IPS DF 4.7 (cell line): ENCODE measurements around the gene RIC8A.

Experiments used
- DNase-seq: peaks from one replicate; pipeline ENCODE4 v3.0.0-alpha.2; 2013; ENCODE audit warnings: low spot score; ENCODE audit errors: extremely low read depth

The RIC8A gene

DNA sequence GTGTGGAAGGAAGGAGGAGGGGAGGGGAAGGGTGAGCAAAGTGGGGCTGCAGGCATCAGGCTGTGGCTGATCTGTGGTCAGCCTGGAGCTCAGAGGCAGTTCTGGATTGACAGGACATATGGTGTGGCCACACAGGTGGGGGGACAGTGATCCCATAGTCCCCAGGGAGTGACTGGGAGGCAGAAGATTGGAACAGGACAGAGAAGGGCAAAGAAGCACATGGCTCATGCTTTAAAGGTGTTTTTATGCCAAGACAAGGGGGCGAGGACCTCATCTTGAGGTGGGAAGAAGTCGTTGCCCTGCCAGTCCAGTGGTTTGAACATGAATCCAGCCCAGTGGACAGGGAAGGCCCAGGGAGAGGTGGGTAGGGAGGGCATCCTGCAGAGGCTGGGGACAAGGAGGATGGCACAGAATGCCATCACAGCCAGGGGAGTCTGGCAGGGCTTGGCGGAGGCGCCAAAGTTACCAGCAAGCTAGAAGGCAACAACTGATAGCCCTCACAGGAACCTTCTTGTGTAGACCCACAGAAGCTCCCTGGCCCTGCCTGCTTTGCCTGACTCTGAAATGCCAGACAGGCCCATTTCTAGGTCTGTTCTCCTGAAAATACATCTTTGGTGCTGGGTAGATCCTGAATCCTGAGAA lies 3.4 kb upstream of the RIC8A start:
- DNase-seq: no peak

DNA sequence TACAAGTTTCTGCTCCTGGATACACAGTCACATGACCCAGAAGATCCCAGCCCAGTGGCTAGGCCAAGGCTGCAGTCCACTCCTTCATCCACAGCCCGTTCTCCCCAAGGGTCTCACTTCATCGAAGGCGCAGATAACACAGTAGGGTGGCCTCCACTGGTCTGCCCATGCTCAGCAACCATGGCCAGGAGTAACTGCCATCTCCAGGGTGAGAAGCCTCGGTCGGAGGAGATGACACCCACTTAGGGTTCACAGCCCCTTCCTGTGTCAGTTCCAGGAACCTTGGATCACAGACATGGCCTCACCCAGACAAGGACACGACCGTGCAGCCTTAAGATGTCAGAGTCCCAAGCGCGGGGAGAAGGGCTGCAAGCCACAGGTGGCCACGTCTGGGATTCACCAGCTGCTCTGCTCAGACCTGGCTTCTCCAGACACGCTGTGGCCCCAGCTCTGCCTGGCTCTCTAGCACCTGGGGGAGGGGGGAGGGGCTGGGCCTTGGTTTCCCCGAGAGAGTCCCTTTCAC lies 2.9 kb upstream of the RIC8A start:
- DNase-seq: no peak

DNA sequence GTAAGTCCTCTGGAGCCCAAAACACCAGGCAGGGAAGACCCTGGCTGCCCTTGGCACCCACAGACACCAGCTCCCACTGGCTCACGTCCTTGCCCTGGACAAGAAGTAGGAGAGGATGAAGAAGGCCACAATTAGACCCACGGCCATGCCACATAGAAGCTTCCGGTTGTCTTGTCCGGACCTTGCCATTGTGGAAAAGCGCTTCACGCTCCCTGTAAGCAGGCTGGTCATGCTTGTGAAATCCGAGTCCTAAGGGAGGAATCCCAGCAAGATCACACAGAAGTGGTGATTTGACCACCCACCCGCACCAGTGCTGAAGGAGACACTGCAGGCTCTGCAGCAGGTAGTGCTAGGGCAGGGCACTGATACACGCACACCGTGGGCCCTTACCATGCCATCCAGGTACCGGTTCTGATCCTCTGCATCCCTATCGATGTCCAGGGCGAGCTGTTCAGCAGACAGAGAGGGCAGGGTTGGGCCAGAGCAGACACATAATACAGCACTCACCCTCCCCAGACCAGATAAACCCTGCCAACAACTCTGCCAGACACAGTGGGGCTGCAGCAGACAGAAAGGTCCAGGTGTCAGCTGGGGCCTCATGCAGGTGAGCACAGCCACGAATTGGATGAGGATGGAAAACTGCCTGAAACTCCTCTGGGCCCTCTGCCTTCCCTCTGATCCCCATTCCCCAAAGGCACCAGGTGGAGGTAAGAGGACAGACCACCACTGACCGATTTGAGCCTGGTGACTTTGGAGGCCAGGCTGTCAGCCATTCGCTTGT lies 2.1 kb upstream of the RIC8A start:
- DNase-seq: no peak

DNA sequence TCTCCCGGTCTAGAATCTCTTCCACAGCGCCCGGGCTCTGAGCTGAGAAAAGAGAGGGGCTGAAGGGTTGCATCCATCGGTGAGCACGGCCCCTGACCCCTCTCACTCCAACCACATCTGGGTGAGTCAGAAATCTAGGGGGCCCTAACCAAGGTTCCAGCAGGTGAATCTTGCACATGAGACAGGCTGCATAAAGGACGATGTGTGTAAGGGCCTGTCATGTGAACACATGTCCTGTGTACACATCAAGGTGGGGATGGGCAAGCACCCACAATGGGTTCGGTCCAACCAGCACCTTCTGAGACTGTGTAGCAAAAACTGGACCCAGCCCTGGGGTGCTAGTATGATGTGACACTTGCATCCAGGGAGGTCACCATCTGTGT lies 1.5 kb upstream of the RIC8A start:
- no peak for DNase-seq

DNA sequence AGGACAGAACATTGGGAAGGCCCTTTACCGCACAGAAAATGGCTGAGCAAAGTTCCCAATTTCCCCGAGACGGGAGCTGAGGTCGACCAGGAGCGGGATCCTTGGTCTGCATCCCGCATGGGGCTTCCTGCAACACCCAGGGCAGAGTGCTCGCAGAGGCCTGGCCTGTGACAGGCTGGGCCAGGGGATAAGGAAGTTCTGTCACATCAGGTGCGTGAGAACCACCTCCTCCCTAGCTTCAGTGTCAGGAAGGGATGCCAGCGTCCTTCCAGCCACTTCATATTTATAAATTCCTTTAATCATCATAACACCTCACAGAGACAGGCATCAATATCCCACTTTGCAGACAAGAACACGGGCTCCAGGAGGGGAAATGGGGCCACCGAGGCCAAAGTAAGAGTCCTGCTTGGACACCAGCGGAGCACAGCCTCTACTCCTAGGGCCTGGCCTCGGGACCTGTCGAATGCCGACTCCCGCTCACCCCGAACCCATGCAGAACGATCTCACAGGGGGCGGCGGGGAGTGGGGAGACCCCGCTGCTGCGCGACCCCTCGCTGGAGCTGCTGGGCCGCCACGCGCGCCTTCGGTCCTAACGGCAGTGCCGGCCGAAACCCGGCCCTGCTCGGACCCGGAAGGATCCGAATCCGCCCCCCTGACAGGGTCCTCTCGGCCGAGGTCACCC lies 841 bp upstream of the RIC8A start:
- no peak for DNase-seq

DNA sequence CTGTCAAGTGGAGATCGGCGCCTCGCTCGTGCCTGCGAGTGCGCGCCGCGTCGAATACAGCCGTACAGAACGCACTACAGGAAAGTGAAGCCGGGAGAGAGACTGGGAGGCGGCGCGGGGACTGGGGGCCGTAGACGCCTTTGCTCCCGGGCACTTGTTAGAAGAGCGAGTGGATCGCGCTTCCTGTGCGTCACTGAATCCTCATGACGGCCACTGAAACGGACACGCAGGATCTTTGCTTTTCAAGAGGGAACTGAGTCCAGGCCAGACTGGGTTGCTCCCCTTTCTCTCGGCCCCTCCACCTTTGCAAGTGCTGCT lies 314 bp downstream of the RIC8A start:
- DNase-seq: no peak

DNA sequence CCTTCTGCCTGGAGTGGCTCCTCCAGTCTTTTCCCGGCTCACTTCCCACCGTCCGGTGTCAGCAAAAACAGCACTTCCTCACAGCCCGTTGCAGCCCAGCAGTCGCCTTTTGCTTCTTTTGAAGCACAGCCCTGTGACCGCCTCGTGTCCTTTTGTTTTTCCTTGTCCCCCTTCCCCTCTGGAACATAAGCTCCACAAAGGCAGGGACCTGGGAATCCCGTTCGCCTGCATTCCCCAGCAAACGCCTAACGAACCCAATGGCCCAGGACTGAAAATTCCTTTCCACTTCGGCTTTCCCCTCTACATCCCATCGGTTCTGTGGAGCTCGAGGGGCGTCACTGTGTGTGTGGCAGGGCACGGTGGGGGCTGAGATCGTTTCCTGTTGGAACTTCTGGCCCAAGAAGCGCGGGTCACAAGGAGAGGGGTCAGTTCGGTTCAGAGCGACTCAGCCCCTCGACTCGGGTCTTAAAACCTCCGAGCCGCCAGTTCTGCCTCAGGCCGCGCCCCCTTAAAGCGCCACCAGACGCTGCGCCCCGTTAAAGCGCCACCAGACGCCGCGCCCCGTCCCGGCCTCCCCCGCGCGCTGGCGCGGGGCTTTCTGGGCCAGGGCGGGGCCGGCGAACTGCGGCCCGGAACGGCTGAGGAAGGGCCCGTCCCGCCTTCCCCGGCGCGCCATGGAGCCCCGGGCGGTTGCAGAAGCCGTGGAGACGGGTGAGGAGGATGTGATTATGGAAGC lies 841 bp downstream of the RIC8A start:
- peak; percentile 11 for DNase-seq

DNA sequence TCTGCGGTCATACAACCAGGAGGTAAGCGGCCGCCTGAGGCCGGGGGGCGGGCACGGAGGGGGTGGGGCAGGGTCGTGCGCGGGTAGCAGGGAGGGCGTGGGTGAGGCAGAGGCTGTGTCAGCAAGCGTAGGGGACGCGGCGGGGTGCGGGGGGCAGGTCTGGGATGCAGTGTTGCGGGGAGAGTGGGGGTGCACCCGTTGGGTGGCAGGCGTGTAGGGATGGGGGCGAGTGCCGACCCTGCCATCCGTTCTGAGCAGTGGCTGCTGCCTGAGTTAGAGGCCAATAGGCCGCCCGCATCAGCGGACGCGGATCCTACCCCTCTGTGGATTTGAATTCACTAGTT lies 1.4 kb downstream of the RIC8A start:
- DNase-seq: no peak

DNA sequence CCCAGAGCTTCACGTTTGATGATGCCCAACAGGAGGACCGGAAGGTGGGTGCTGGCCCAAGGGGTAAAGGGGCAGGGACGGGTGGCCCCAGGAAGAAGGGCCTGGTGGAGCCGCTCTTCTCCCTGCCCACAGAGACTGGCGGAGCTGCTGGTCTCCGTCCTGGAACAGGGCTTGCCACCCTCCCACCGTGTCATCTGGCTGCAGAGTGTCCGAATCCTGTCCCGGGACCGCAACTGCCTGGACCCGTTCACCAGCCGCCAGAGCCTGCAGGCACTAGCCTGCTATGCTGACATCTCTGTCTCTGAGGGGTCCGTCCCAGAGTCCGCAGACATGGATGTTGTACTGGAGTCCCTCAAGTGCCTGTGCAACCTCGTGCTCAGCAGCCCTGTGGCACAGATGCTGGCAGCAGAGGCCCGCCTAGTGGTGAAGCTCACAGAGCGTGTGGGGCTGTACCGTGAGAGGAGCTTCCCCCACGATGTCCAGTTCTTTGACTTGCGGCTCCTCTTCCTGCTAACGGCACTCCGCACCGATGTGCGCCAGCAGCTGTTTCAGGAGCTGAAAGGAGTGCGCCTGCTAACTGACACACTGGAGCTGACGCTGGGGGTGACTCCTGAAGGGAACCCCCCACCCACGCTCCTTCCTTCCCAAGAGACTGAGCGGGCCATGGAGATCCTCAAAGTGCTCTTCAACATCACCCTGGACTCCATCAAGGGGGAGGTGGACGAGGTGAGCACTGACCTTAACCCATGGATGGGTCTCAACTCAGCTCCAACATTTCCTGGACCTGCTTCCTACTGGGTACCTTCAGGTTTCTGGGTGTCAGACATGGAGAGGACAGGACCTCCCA lies 2.0 kb downstream of the RIC8A start:
- DNase-seq: no peak

DNA sequence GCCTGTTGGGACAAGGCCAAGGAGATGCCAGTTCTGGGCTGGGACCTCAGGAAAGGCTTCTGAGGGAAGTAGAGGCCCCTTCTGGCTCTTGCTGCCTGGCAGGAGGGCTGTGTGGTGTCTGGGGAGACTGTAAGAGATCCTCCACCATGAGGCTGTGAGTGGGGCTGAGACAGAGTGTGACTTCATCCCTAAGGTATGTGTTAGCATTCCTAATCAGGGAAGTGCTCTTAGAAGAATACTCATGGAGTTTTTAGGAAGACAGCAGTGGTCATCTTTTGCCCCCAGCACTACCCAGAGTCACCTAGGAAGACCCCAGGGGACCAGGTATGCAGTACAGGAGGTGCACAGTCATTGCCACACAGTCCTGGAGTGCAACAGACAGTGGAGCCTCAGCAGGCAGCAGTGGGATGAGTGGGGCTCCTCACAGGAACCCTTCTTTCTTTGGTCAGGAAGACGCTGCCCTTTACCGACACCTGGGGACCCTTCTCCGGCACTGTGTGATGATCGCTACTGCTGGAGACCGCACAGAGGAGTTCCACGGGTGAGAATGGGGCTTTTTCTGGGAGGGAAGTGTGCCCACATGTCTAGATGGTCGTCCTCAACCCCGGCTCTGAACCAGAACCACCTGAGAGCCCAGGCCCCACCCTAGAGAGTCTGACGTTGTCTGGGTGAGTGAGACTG lies 2.8 kb downstream of the RIC8A start:
- DNase-seq: no peak

DNA sequence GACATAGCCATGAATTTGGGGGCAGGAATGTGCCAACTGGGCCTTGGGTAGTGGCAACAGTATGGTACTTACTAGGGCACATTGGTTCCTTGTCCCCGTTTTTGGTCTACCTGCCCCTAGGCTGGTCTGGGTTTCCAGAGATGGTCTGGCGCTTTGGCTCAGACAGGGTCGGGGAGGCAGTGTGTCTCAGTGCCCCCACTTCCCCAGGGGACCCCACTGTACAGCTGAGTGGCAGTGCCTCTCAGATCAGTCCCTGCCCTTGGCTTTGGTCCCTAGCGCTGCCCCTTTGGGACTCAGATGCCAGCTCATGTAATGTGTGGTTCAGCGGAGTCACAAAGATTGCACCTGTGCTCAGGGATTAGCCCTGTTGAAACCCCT lies 3.3 kb downstream of the RIC8A start:
- DNase-seq: no peak

DNA sequence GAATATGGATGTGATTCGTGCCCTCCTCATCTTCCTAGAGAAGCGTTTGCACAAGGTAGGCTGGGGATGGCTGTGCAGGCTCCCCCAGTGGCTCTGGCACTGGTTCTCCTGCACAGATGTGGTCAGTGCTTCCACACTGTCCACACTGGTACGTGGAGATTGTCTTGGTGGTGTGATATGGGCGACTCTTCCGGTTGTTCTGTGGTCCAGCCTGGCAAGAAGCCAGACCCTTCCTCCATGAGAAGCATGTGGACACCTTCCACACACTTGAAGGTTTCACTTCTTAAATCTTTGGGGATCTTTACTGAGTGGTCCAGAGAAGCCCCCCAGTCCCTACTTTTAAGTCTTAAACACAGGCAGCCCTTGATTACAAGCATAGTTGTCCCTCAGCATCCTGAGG lies 3.8 kb downstream of the RIC8A start:
- no peak for DNase-seq

DNA sequence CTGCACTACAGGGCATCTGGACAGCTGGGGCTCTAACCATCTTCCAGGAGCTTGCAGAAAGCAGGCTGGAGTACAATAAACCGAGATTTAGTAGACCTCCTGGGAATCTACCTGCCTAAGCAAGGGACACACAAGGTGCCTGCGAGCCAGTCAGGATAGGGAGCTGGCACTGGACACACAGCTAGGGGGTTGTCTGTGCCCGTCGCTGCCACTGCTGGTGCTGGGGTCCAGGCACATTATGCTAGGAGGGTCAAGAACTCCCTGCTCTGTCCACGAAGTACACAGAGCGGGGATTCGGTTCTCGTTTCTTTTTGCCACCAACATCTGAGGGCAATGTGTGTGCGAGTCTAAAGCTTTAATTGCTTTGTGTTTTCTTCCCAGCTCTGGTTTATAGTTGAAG lies 4.2 kb downstream of the RIC8A start:
- DNase-seq: no peak

DNA sequence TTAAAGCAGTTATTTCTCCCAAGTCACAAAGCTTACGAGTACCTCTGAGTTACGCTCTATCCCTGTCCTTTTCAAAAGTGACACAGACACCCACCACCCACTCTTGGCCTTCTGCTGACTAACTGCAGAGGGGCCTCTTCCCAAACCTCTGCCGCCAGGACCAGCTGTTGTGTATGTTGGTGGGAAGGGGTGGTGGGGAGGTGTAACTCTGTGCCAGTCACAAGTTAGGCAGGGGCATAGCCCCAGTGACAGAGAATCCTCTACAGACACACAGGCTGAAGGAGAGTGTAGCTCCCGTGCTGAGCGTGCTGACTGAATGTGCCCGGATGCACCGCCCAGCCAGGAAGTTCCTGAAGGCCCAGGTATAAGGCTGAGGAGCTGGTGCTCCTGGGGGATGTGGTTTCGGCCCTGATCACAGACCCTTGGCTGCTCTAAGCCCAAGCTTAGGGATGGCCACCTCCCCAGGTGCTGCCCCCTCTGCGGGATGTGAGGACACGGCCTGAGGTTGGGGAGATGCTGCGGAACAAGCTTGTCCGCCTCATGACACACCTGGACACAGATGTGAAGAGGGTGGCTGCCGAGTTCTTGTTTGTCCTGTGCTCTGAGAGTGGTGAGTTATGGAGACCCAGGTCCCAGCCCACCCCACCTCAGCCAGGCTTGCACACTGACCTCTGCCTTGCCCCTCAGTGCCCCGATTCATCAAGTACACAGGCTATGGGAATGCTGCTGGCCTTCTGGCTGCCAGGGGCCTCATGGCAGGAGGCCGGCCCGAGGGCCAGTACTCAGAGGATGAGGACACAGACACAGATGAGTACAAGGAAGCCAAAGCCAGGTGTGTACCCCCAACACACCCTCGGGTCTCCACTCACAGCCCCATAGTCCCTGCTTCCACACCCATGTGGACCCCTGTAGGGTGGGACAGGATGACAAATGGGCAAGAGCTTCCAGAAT lies 4.9 kb downstream of the RIC8A start:
- DNase-seq: no peak

DNA sequence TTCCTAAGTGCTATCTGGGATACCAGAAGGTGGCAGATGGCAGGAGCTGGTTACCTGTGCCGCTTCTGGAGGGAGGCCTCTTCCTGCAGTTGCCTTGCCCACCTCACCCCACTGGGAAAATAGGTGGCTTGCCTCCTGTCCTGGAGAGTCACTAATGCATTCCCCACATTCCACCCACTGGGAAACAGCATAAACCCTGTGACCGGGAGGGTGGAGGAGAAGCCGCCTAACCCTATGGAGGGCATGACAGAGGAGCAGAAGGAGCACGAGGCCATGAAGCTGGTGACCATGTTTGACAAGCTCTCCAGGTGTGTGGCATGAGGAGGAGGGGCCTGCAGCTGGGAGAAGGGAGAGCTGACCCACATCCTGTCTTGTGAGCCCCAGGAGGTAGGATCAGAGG lies 5.6 kb downstream of the RIC8A start:
- DNase-seq: no peak

DNA sequence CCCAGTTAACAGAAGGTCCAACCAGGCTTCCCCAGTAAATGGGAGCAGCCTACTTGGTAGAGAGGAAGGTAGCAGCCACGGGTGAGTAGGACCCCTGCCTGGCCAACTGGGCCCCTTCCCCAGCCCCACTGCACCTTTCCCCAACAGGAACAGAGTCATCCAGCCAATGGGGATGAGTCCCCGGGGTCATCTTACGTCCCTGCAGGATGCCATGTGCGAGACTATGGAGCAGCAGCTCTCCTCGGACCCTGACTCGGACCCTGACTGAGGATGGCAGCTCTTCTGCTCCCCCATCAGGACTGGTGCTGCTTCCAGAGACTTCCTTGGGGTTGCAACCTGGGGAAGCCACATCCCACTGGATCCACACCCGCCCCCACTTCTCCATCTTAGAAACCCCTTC lies 6.6 kb downstream of the RIC8A start:
- DNase-seq: no peak

DNA sequence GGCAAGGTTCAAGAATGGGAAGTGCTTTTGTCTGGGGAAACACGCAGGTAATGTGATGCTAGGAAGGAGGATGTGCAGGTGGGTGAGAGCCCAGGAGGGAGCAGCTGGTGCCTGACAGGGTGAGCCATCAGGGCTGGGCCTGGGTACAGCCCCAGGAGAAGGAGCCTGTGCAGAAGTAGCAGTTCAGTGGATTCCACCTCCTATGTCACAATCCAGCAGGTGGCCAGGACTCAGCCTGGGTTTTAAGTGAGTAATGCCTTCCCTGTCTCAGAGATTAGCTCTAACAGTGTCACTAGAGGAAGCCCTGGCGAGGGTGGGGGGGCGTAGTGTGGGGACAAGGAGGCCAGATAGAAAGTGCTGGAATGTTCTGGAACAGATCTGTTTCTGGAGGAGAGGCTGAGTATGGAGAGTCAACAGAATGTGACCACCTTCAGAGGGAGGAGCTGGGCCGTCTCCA lies 8.1 kb downstream of the RIC8A start:
- DNase-seq: no peak

DNA sequence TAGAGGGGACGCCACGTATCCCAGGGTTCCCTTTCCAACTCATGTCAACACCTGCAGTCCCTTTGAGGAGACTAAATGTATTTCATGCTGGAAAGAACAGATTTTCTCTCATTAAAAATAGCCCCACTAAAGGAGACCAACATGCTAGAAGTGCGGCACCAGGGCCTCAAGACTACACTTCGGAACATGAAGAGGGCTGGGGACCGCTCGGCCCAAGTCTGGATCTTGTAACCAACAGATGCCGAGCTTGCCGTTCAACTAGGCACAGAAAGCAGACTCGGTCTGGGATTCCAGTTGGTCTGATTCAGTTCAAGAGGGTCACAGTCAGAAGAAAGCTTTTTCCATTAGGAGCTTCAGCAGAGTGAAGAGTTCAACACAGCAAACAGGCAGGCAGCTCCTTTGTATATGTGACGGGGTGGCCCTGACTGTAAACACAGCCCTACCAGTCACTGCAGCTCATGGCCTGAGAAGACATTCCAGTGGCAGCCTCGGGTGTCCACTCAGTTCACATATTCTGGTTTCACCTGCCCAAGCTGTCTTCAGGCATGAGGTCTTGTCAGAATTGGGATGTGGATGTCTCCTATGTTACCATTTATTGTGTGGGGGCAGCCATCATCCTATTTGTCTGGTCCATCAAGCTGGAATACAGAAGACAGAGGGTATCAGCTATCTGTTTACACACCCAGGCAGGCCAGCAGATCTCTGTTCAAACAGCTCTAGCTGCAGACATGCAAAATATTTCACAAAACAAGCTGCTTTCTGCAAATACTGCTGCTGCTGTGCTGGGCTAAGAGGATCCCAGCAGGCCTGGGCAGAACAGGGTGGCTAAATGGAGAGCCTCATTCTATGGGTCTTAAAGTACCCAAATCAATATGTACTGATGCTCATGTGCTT lies 8.8 kb downstream of the RIC8A start:
- no peak for DNase-seq
